SK-N-SH treated with all-trans-retinoic acid at 6 μM for 48 hours (cell line): ENCODE data around the gene PARD3.

Experiments
- ARNTL ChIP-seq: fragments of 450-650 bp; formaldehyde crosslinking; IDR thresholded peaks from 2 replicates; pipeline ENCODE4 v1.5.0; 2020; ENCODE audit warnings: low read depth, mild to moderate bottlenecking, moderate library complexity, borderline replicate concordance
- BACH2 ChIP-seq: fragments of 250-450 bp; sonication (Bioruptor Pico); IDR thresholded peaks from 2 replicates; pipeline ENCODE4 v1.9.0; 2021; ENCODE audit warnings: mild to moderate bottlenecking, borderline replicate concordance
- CREB5 ChIP-seq: fragments of 250-450 bp; sonication (Bioruptor Pico); IDR thresholded peaks from 2 replicates; pipeline ENCODE4 v1.5.1; 2020; ENCODE audit warnings: low read depth, mild to moderate bottlenecking, moderate library complexity
- CSRNP3 ChIP-seq: fragments of 250-450 bp; sonication (Bioruptor Pico); IDR thresholded peaks from 2 replicates; pipeline ENCODE4 v1.5.1; 2021; ENCODE audit warnings: mild to moderate bottlenecking, moderate library complexity
- PATZ1 ChIP-seq: fragments of 250-450 bp; sonication (Bioruptor Pico); IDR thresholded peaks from 2 replicates; pipeline ENCODE4 v1.8.0; 2020; ENCODE audit warnings: mild to moderate bottlenecking, moderate library complexity, borderline replicate concordance
- RARB ChIP-seq: fragments of 250-450 bp; sonication (Bioruptor Pico); IDR thresholded peaks from 2 replicates; pipeline ENCODE4 v1.8.0; 2021; ENCODE audit warnings: mild to moderate bottlenecking, moderate library complexity
- SNAI2 ChIP-seq: fragments of 250-450 bp; sonication (Bioruptor Pico); IDR thresholded peaks from 2 replicates; pipeline ENCODE4 v1.5.0; 2020; ENCODE audit warnings: mild to moderate bottlenecking, moderate library complexity
- ZFP3 ChIP-seq: fragments of 250-450 bp; sonication (Bioruptor Pico); IDR thresholded peaks from 2 replicates; pipeline ENCODE4 v1.5.0; 2020; ENCODE audit warnings: mild to moderate bottlenecking, moderate library complexity
- ZFP30 ChIP-seq: fragments of 450-650 bp; formaldehyde crosslinking; IDR thresholded peaks from 2 replicates; pipeline ENCODE4 v1.5.0; 2022; ENCODE audit warnings: mild to moderate bottlenecking, moderate library complexity
- ZNF565 ChIP-seq: fragments of 450-650 bp; formaldehyde crosslinking; conservative IDR thresholded peaks from 2 replicates; pipeline ENCODE4 v1.5.0; 2020; ENCODE audit warnings: low read depth, mild to moderate bottlenecking, moderate library complexity
- ZNF70 ChIP-seq: fragments of 450-650 bp; formaldehyde crosslinking; IDR thresholded peaks from 2 replicates; pipeline ENCODE4 v1.5.0; 2020; ENCODE audit warnings: mild to moderate bottlenecking, moderate library complexity
- ZNF8 ChIP-seq: fragments of 450-650 bp; formaldehyde crosslinking; IDR thresholded peaks from 2 replicates; pipeline ENCODE4 v1.5.0; 2020; ENCODE audit warnings: mild to moderate bottlenecking, moderate library complexity

GRCh38 chr10:34403512-34403911 lies 411.6 kb downstream of the PARD3 start:
- no peak for TF ChIP-seq RARB
- no peak for TF ChIP-seq ZFP30 (CRISPR knock-in tag)
- no peak for TF ChIP-seq CREB5 (CRISPR knock-in tag)
- no peak for TF ChIP-seq BACH2 (CRISPR knock-in tag)
- no peak for TF ChIP-seq ZNF70 (CRISPR knock-in tag)
- no peak for TF ChIP-seq ARNTL (CRISPR knock-in tag)
- no peak for TF ChIP-seq ZNF8
- TF ChIP-seq ZNF565 (CRISPR knock-in tag), result no peak
- TF ChIP-seq PATZ1 (CRISPR knock-in tag), result no peak
- no peak for TF ChIP-seq CSRNP3 (CRISPR knock-in tag)
- TF ChIP-seq SNAI2, result no peak
- no peak for TF ChIP-seq ZFP3
